ENCODE results near the gene STARD4. TPM values are rescaled to one million over a fixed set of nuclear protein-coding genes. Genes with fewer than 3 reads are reported as not detected.

The STARD4 gene
- total RNA-seq, 1 donor from 2014 or later: 49.1 TPM

- DNase-seq (ENCODE audit: low read depth): no peak
- TF ChIP-seq CTCF (conservative IDR thresholded peaks at IDR 0.05; ENCODE audit: low read depth, low read length): no peak
- H3K4me3 ChIP-seq (ENCODE audit: low read depth, low read length): no peak overlapping the region
These were observed 36.8 kb upstream of the STARD4 start for GRCh38 chr5:111548992-111549649.

GRCh38 chr5:111548348-111548950 lies 36.1 kb upstream of the STARD4 start:
- no peak overlapping the region for H3K4me3 ChIP-seq (ENCODE audit: low read depth, low read length)
- no peak for TF ChIP-seq CTCF (conservative IDR thresholded peaks at IDR 0.05; ENCODE audit: low read depth, low read length)
- DNase-seq (ENCODE audit: low read depth): no peak

- H3K4me3 ChIP-seq (ENCODE audit: low read depth, low read length): no peak overlapping the region
- no peak for DNase-seq (ENCODE audit: low read depth)
- TF ChIP-seq CTCF (conservative IDR thresholded peaks at IDR 0.05; ENCODE audit: low read depth, low read length): no peak
These were observed 32.7 kb upstream of the STARD4 start for GRCh38 chr5:111545031-111545430.

GRCh38 chr5:111537141-111538024 lies 25.0 kb upstream of the STARD4 start:
- no peak for DNase-seq (ENCODE audit: low read depth)
- TF ChIP-seq CTCF (conservative IDR thresholded peaks at IDR 0.05; ENCODE audit: low read depth, low read length): no peak
- H3K4me3 ChIP-seq (ENCODE audit: low read depth, low read length): no peak overlapping the region

- no peak for TF ChIP-seq CTCF (conservative IDR thresholded peaks at IDR 0.05; ENCODE audit: low read depth, low read length)
- H3K4me3 ChIP-seq (ENCODE audit: low read depth, low read length): no peak overlapping the region
- DNase-seq (ENCODE audit: low read depth): no peak
These were observed 23.7 kb upstream of the STARD4 start for GRCh38 chr5:111535879-111536549.

- no peak for DNase-seq (ENCODE audit: low read depth)
- no peak overlapping the region for H3K4me3 ChIP-seq (ENCODE audit: low read depth, low read length)
- TF ChIP-seq CTCF (conservative IDR thresholded peaks at IDR 0.05; ENCODE audit: low read depth, low read length): no peak
These were observed 20.7 kb upstream of the STARD4 start for GRCh38 chr5:111532886-111533582.

Data from epithelial cell of proximal tubule (primary cell).